B cell (primary cell): Measurements from ENCODE around the gene DNAJB8. TPM values are rescaled to one million over a fixed set of nuclear protein-coding genes. Genes with fewer than 3 reads are reported as not detected.

ENCODE experiments used
- ATAC-seq: fragments of 200-7000 bp; cut with Tn5 transposase; one replicate; pipeline ENCODE4 v1.10.0; 2021; ENCODE audit warnings: low read depth, mild to moderate bottlenecking, moderate number of reproducible peaks, moderate library complexity
- CTCF ChIA-PET: fragments of 350-600 bp; sonication (Branson Sonifier 250); formaldehyde crosslinking; loops from one replicate; lab custom pipeline; 2021; ENCODE audit warnings: antibody characterized with exemption, inconsistent platforms; lab: Charles Lee
- POLR2A ChIA-PET: fragments of 350-600 bp; sonication (Branson Sonifier 250); formaldehyde crosslinking; loops from one replicate; lab custom pipeline; 2021; ENCODE audit warnings: antibody characterized with exemption; lab: Charles Lee
- DNase-seq: peaks from one replicate; pipeline ENCODE4 v3.0.0; 2013
- H2AFZ ChIP-seq: 2 replicates; pipeline ENCODE4 v1.6.1; 2012; ENCODE audit warnings: mild to moderate bottlenecking, low read depth, low read length; ENCODE audit not compliant: insufficient read depth, poor library complexity, severe bottlenecking
- H3K27ac ChIP-seq, 2 donors: 1 replicate in 1 of 2; 2 replicates in 1 of 2; pipeline ENCODE4 v1.5.1; 2012 to 2013; ENCODE audit warnings: low read length in 2 of 2, mild to moderate bottlenecking in 2 of 2, moderate library complexity in 1 of 2
- H3K27me3 ChIP-seq, 4 experiments: fragments of 200-600 bp in 1 of 4; sonication (generic) in 1 of 4; replicated peaks in 1 of 4; 1 replicate in 2 of 4; 2 replicates in 2 of 4; pipeline versions ENCODE4 v1.6.1 to v1.7.0; 2013 to 2016; ENCODE audit warnings: low read length in 3 of 4, mild to moderate bottlenecking in 2 of 4, mixed read lengths in 1 of 4, moderate library complexity in 1 of 4; ENCODE audit not compliant: insufficient read depth in 4 of 4, control insufficient read depth in 3 of 4; ENCODE audit errors: control extremely low read depth in 1 of 4
- H3K36me3 ChIP-seq, 2 experiments: replicated peaks in 1 of 2; 1 replicate in 1 of 2; 2 replicates in 1 of 2; pipeline versions ENCODE4 v1.6.1 to v1.7.1; 2013; ENCODE audit warnings: low read length in 1 of 2; ENCODE audit not compliant: insufficient read depth in 2 of 2, control insufficient read depth in 1 of 2; ENCODE audit errors: control extremely low read depth in 1 of 2, extremely low read depth in 1 of 2
- H3K4me1 ChIP-seq, 2 donors: fragments of 200-600 bp in 1 of 2; sonication (generic) in 1 of 2; 1 replicate in 1 of 2; 2 replicates in 1 of 2; pipeline versions ENCODE4 v1.5.1 to v1.6.1; 2013 to 2017; ENCODE audit warnings: low read length in 2 of 2; ENCODE audit not compliant: control insufficient read depth in 2 of 2, insufficient read depth in 2 of 2
- H3K4me2 ChIP-seq: replicated peaks from 2 replicates; pipeline ENCODE3; 2012; ENCODE audit warnings: mild to moderate bottlenecking, low read depth, low read length; ENCODE audit not compliant: poor library complexity, severe bottlenecking
- H3K4me3 ChIP-seq, 5 experiments: fragments of 200-600 bp in 1 of 5; sonication (generic) in 1 of 5; 1 replicate in 3 of 5; 2 replicates in 2 of 5; pipeline versions ENCODE4 v1.5.1 to v1.7.0; 2011 to 2016; ENCODE audit warnings: low read length in 4 of 5, mild to moderate bottlenecking in 4 of 5, low read depth in 2 of 5, control low read depth in 1 of 5, moderate library complexity in 1 of 5; ENCODE audit not compliant: insufficient read depth in 1 of 5; ENCODE audit errors: control extremely low read depth in 1 of 5, extremely low read depth in 1 of 5
- H3K79me2 ChIP-seq: fragments of 200-600 bp; sonication (generic); one replicate; pipeline ENCODE4 v1.6.0; 2016; ENCODE audit warnings: low read length; ENCODE audit not compliant: control insufficient read depth, insufficient read depth
- H3K9ac ChIP-seq: fragments of 200-600 bp; sonication (generic); 2 replicates; pipeline ENCODE4 v1.6.1; 2017; ENCODE audit warnings: mild to moderate bottlenecking, low read length, moderate library complexity
- H3K9me3 ChIP-seq, 3 donors: one replicate each; pipeline versions ENCODE4 v1.6.1 to v1.7.1; 2013; ENCODE audit warnings: low read length in 2 of 3; ENCODE audit not compliant: control insufficient read depth in 2 of 3, insufficient read depth in 1 of 3; ENCODE audit errors: control extremely low read depth in 1 of 3
- H4K20me1 ChIP-seq: 2 replicates; pipeline ENCODE4 v1.6.0; 2012; ENCODE audit warnings: mild to moderate bottlenecking, low read length; ENCODE audit not compliant: insufficient read depth, control insufficient read depth, poor library complexity, severe bottlenecking
- H3K27ac Mint-ChIP-seq: one replicate; pipeline ENCODE4 v1.8.0; 2021; ENCODE audit warnings: mixed read lengths
- H3K27me3 Mint-ChIP-seq: one replicate; pipeline ENCODE4 v1.8.0; 2021; ENCODE audit warnings: mixed read lengths
- H3K4me1 Mint-ChIP-seq: one replicate; pipeline ENCODE4 v1.8.0; 2021; ENCODE audit warnings: mixed read lengths
- H3K4me3 Mint-ChIP-seq: one replicate; pipeline ENCODE4 v1.8.0; 2021; ENCODE audit warnings: mixed read lengths
- H3K9me3 Mint-ChIP-seq: one replicate; pipeline ENCODE4 v1.8.0; 2022; ENCODE audit warnings: mixed read lengths; ENCODE audit not compliant: insufficient read depth
- EZH2 ChIP-seq: IDR thresholded peaks from 2 replicates; pipeline ENCODE4 v1.6.1; 2012; ENCODE audit warnings: borderline replicate concordance, low read depth, mild to moderate bottlenecking, moderate library complexity, low read length; ENCODE audit not compliant: insufficient read depth, poor library complexity, severe bottlenecking
- WGBS: methylation state at CpG from one replicate; pipeline ENCODE4 v1.1.5; 2013; ENCODE audit warnings: missing lambda C conversion rate; ENCODE audit not compliant: insufficient coverage; 5-methylcytosine and 5-hydroxymethylcytosine counted together
- intact Hi-C: fragments of 100-400 bp; cut with micrococcal nuclease; formaldehyde crosslinking; loops from one replicate; pipeline ENCODE4 v1.10.0; 2022
- polyA plus RNA-seq: library from polyadenylated mRNA; depleted of rRNA; stranded (reverse); fragments of >200 nt; gene quantifications from 2 replicates; pipeline ENCODE4 v1.2.3, GENCODE V29; 2012
- total RNA-seq, 2 donors: library from RNA; stranded (reverse); fragments of 120-200 nt in 1 of 2; gene quantifications; 1 replicate in 1 of 2; 2 replicates in 1 of 2; pipeline versions ENCODE4 v1.2.3 to v1.2.4, GENCODE V29; 2013 to 2022
- TF ChIP-seq, protein P1 (sequence below): fragments of 200-600 bp; IDR thresholded peaks from one replicate; pipeline ENCODE4 v1.8.0; 2022; ENCODE audit warnings: antibody characterized with exemption, mild to moderate bottlenecking

The DNAJB8 gene
- total and polyA plus RNA-seq, 2 donors (not counting 1 experiment from before 2014, with no cell fraction given) = not detected

DNA sequence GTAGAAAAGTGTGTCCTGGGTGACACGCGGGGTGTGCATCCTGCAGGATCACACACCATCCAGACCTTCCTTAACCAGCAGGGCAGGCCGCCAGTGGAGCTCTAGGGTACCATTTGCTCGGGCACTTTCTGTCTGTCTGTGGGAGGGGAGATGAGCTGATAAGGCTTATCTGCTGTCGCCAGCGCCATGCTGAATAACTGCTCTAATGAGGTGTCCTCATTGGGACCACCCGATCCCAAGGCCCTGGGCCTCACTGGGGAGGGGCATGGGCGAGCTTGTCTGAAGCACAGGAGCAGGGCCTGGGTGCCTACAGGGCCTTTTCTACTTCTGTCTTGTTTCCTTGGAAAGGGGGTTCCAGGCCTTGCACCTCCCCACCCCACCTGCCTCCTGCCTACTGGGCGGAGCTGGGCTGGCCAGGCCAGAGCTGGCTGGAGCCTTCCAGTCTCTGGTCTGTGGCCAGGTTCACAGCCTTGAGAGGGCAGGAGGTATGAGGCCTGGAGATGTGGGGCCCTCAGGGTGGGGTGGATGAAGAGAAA, 28.8 kb upstream of the DNAJB8 start:
- no peaks in the 10 kb centered on the region for H3K79me2 ChIP-seq
- H3K4me1 ChIP-seq = peaks cover 32 to 35% of the 10 kb centered on the region in 2 donors
- H3K4me3 ChIP-seq = no peak overlapping the region
- no peak for DNase-seq
- H3K4me2 ChIP-seq = no peak overlapping the region
- no peak for ATAC-seq
- H3K27ac ChIP-seq = no peak overlapping the region
- H2AFZ ChIP-seq = no peak overlapping the region
- no peaks in the 10 kb centered on the region for H3K9me3 Mint-ChIP-seq
- H3K9ac ChIP-seq = no peak overlapping the region
- CTCF ChIA-PET = interaction anchor here (1.3 kb wide), 1 partner anchor 69 kb away, joined by 4 read pairs; no protein-coding TSS in a partner anchor
- H3K4me3 Mint-ChIP-seq = peak overlapping the region; percentile 4
- peaks cover 71% of the 10 kb centered on the region for H3K27me3 Mint-ChIP-seq
- H3K9me3 ChIP-seq = peaks cover 0 to 17% (median 0%) of the 10 kb centered on the region in 3 donors
- peaks cover 0 to 75% (median 44%) of the 10 kb centered on the region in 4 experiments for H3K27me3 ChIP-seq
- 91% methylated on average over 5 of the region's 9 CpGs for WGBS
- H3K4me1 Mint-ChIP-seq = peaks cover 37% of the 10 kb centered on the region
- no peak overlapping the region for H3K27ac Mint-ChIP-seq
- no peak for TF ChIP-seq EZH2
- TF ChIP-seq, protein P1, sequence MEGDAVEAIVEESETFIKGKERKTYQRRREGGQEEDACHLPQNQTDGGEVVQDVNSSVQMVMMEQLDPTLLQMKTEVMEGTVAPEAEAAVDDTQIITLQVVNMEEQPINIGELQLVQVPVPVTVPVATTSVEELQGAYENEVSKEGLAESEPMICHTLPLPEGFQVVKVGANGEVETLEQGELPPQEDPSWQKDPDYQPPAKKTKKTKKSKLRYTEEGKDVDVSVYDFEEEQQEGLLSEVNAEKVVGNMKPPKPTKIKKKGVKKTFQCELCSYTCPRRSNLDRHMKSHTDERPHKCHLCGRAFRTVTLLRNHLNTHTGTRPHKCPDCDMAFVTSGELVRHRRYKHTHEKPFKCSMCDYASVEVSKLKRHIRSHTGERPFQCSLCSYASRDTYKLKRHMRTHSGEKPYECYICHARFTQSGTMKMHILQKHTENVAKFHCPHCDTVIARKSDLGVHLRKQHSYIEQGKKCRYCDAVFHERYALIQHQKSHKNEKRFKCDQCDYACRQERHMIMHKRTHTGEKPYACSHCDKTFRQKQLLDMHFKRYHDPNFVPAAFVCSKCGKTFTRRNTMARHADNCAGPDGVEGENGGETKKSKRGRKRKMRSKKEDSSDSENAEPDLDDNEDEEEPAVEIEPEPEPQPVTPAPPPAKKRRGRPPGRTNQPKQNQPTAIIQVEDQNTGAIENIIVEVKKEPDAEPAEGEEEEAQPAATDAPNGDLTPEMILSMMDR = no peak
- H3K36me3 ChIP-seq = no peaks in the 10 kb centered on the region
- H4K20me1 ChIP-seq = no peaks in the 10 kb centered on the region
- intact Hi-C loops = no loop called here
- POLR2A ChIA-PET = no interaction called here

DNA sequence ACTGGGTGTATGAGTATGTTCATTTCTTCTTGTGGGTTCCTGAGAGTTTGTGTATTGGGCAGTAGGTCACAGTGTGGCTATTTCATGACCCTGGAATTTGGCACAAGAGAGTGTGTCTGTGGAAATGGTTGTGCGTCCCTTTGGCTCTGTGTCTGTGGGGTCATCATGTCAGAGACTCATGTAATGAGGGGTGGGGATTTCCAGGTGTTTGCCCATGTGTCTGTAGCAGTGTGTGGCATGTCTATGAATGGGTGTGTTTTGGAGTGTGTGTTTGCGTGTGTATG, 27.6 kb upstream of the DNAJB8 start:
- Mint-ChIP-seq H3K27me3 (peaks cover 68% of the 10 kb centered on the region), H3K4me1 (peaks cover 44% of the 10 kb centered on the region), H3K9me3 (no peaks in the 10 kb centered on the region), H3K4me3 (peak overlapping the region; percentile 53), H3K27ac (no peak overlapping the region)
- no peak for DNase-seq
- no peak overlapping the region for H3K9ac ChIP-seq
- TF ChIP-seq, protein P1 = no peak
- no peak overlapping the region for H2AFZ ChIP-seq
- WGBS = 88% methylated on average over 2 of the region's 2 CpGs
- no peak overlapping the region for H3K27ac ChIP-seq
- H3K4me2 ChIP-seq = no peak overlapping the region
- H3K4me3 ChIP-seq = no peak overlapping the region
- H3K9me3 ChIP-seq = peaks cover 0 to 27% (median 0%) of the 10 kb centered on the region in 3 donors
- no peaks in the 10 kb centered on the region for H4K20me1 ChIP-seq
- intact Hi-C loops = no loop called here
- peaks cover 42 to 47% of the 10 kb centered on the region in 2 donors for H3K4me1 ChIP-seq
- H3K79me2 ChIP-seq = no peaks in the 10 kb centered on the region
- ATAC-seq = no peak
- CTCF ChIA-PET = no interaction called here
- peaks cover 0 to 86% (median 49%) of the 10 kb centered on the region in 4 experiments for H3K27me3 ChIP-seq
- POLR2A ChIA-PET = no interaction called here
- H3K36me3 ChIP-seq = no peaks in the 10 kb centered on the region
